HCT116 (cell line): Measurements from ENCODE around the gene CMBL. TPM values are rescaled to one million over a fixed set of nuclear protein-coding genes. Genes with fewer than 3 reads are reported as not detected.

Experiments
- ATAC-seq: fragments of 200-7000 bp; cut with Tn5 transposase; 2 replicates; pipeline ENCODE4 v1.9.1; 2020; ENCODE audit warnings: mild to moderate bottlenecking, moderate library complexity
- BruUV-seq: library from RNA; stranded (reverse); fragments of 400-500 nt; replicated peaks from 2 replicates; lab custom pipeline; 2021; lab: Mats Ljungman, UMichigan
- CTCF ChIA-PET: fragments of 300-600 bp; sonication (Branson Sonifier 250); formaldehyde crosslinking; loops from one replicate; lab custom pipeline; 2021; ENCODE audit warnings: antibody characterized with exemption; lab: Charles Lee
- POLR2A ChIA-PET: fragments of 300-600, 350-600 bp; sonication (Branson Sonifier 250); formaldehyde crosslinking; loops from one replicate; lab custom pipeline; 2021; ENCODE audit warnings: antibody characterized with exemption; lab: Charles Lee
- RAD21 ChIA-PET, 2 experiments: fragments of 300-600 bp; sonication (Branson Sonifier 250); formaldehyde crosslinking; loops; one replicate each; lab custom pipeline; 2023; ENCODE audit warnings: low total read pairs in 2 of 2; ENCODE audit not compliant: uncharacterized antibody in 2 of 2, unreplicated experiment in 2 of 2, low non-redundant PET in 1 of 2; lab: Charles Lee
- DNase-seq: peaks from one replicate; pipeline ENCODE4 v3.0.0-alpha.2; 2010; ENCODE audit warnings: low read depth, low spot score
- H2AFZ ChIP-seq: fragments of 200-600 bp; shearing (Covaris generic), sonication (generic); 2 replicates; pipeline ENCODE4 v1.6.1; 2017; ENCODE audit warnings: low read depth, mixed run types, mixed read lengths, antibody characterized with exemption, low read length; ENCODE audit not compliant: poor library complexity, severe bottlenecking
- H3K27ac ChIP-seq: 2 replicates; pipeline ENCODE4 v1.5.1; 2012; ENCODE audit warnings: low read depth, low read length
- H3K27me3 ChIP-seq: fragments of 200-600 bp; sonication (generic); 2 replicates; pipeline ENCODE4 v1.6.1; 2016; ENCODE audit warnings: mixed run types, low read length, mixed read lengths; ENCODE audit not compliant: insufficient read depth
- H3K36me3 ChIP-seq, 2 experiments: fragments of 200-500 bp in 1 of 2; fragments of 200-600 bp in 1 of 2; sonication (Bioruptor generic) in 1 of 2; sonication (generic) in 1 of 2; 2 replicates each; pipeline versions ENCODE4 v1.5.1 to v1.6.1; 2014 to 2016; ENCODE audit warnings: low read length in 2 of 2, inconsistent platforms in 1 of 2, mixed read lengths in 1 of 2, mixed run types in 1 of 2; ENCODE audit not compliant: insufficient read depth in 2 of 2, control insufficient read depth in 1 of 2
- H3K4me1 ChIP-seq, 2 experiments: fragments of 200-600 bp in 1 of 2; sonication (generic) in 1 of 2; 2 replicates each; pipeline versions ENCODE4 v1.5.1 to v1.6.1; 2012 to 2017; ENCODE audit warnings: low read length in 2 of 2, inconsistent platforms in 1 of 2, mild to moderate bottlenecking in 1 of 2, mixed read lengths in 1 of 2, mixed run types in 1 of 2, moderate library complexity in 1 of 2; ENCODE audit not compliant: insufficient read depth in 2 of 2, control insufficient read depth in 1 of 2
- H3K4me2 ChIP-seq: fragments of 200-600 bp; sonication (generic); 2 replicates; pipeline ENCODE4 v1.6.1; 2017; ENCODE audit warnings: mixed run types, low read length, mixed read lengths
- H3K4me3 ChIP-seq, 2 experiments: fragments of 200-600 bp in 1 of 2; sonication (generic) in 1 of 2; replicated peaks in 1 of 2; 2 replicates each; pipeline ENCODE4 v1.5.1; 2011 to 2016; ENCODE audit warnings: low read length in 2 of 2, control low read depth in 1 of 2, low read depth in 1 of 2, mild to moderate bottlenecking in 1 of 2, mixed read lengths in 1 of 2, mixed run types in 1 of 2
- H3K79me2 ChIP-seq: fragments of 200-600 bp; sonication (generic); 2 replicates; pipeline ENCODE4 v1.6.1; 2017; ENCODE audit warnings: mild to moderate bottlenecking, mixed run types, low read length, moderate library complexity, mixed read lengths; ENCODE audit not compliant: insufficient read depth
- H3K9ac ChIP-seq: fragments of 200-600 bp; sonication (generic); 2 replicates; pipeline ENCODE4 v1.6.1; 2016; ENCODE audit warnings: low read length, mixed read lengths
- H3K9me2 ChIP-seq: fragments of 200-600 bp; sonication (generic), shearing (Covaris generic); 2 replicates; pipeline ENCODE4 v1.6.1; 2017; ENCODE audit warnings: mixed run types, mild to moderate bottlenecking, moderate library complexity; ENCODE audit not compliant: insufficient read depth
- H3K9me3 ChIP-seq, 2 experiments: fragments of 200-500 bp in 1 of 2; fragments of 200-600 bp in 1 of 2; sonication (Bioruptor generic) in 1 of 2; sonication (generic) in 1 of 2; 2 replicates each; pipeline ENCODE4 v1.6.1; 2014 to 2017; ENCODE audit warnings: low read length in 2 of 2, mixed read lengths in 2 of 2, inconsistent platforms in 1 of 2, low read depth in 1 of 2, mild to moderate bottlenecking in 1 of 2, mixed run types in 1 of 2, moderate library complexity in 1 of 2; ENCODE audit not compliant: control insufficient read depth in 1 of 2, insufficient read depth in 1 of 2
- H4K20me1 ChIP-seq: fragments of 200-600 bp; sonication (generic), shearing (Covaris generic); 2 replicates; pipeline ENCODE4 v1.6.1; 2017; ENCODE audit warnings: mixed run types, mild to moderate bottlenecking, moderate library complexity; ENCODE audit not compliant: insufficient read depth
- CBX3 ChIP-seq: IDR thresholded peaks from 2 replicates; pipeline ENCODE4 v1.6.1; 2012; ENCODE audit warnings: low read depth
- CEBPB ChIP-seq: IDR thresholded peaks from 2 replicates; pipeline ENCODE4 v1.6.1; 2012; ENCODE audit warnings: low read depth
- ELF1 ChIP-seq: IDR thresholded peaks from 2 replicates; pipeline ENCODE4 v1.6.1; 2012; ENCODE audit warnings: low read depth, borderline replicate concordance
- EZH2phosphoT487 ChIP-seq: fragments of 200-600 bp; IDR thresholded peaks from 2 replicates; pipeline ENCODE4 v1.6.1; 2018; ENCODE audit warnings: antibody characterized with exemption, borderline replicate concordance
- JUND ChIP-seq: IDR thresholded peaks from 2 replicates; pipeline ENCODE4 v1.6.1; 2012
- POLR2AphosphoS5 ChIP-seq: IDR thresholded peaks from 2 replicates; pipeline ENCODE4 v1.6.1; 2011; ENCODE audit warnings: mild to moderate bottlenecking, low read depth, low read length, moderate library complexity
- RAD21 ChIP-seq: IDR thresholded peaks from 2 replicates; pipeline ENCODE4 v1.6.1; 2012; ENCODE audit warnings: low read depth, mild to moderate bottlenecking
- SIN3A ChIP-seq: IDR thresholded peaks from 2 replicates; pipeline ENCODE4 v1.6.1; 2012; ENCODE audit warnings: low read depth
- SP1 ChIP-seq: IDR thresholded peaks from 2 replicates; pipeline ENCODE4 v1.6.1; 2012; ENCODE audit warnings: low read depth
- YY1 ChIP-seq: IDR thresholded peaks from 2 replicates; pipeline ENCODE4 v1.6.1; 2011; ENCODE audit warnings: low read length, low read depth, moderate library complexity, mild to moderate bottlenecking; ENCODE audit not compliant: insufficient replicate concordance; ENCODE audit errors: extremely low read depth
- ZBTB33 ChIP-seq: IDR thresholded peaks from 2 replicates; pipeline ENCODE4 v1.6.1; 2011; ENCODE audit warnings: mild to moderate bottlenecking, low read length, moderate library complexity; ENCODE audit not compliant: insufficient replicate concordance; ENCODE audit errors: extremely low read depth
- ZFX ChIP-seq: fragments of 450-650 bp; IDR thresholded peaks from 2 replicates; pipeline ENCODE4 v1.6.1; 2017
- intact Hi-C: fragments of 100-400 bp; cut with micrococcal nuclease; formaldehyde crosslinking; loops from 2 replicates; pipeline ENCODE4 v1.10.0; 2022
- total RNA-seq: library from RNA; stranded (reverse); gene quantifications from one replicate; pipeline ENCODE4 v1.2.1, GENCODE V29; 2021; ENCODE audit not compliant: unreplicated experiment

CMBL gene
- total RNA-seq, 1 experiment from 2014 or later, result 51.0 TPM

- no peak for TF ChIP-seq SIN3A
- no peak for TF ChIP-seq EZH2phosphoT487
- TF ChIP-seq YY1, result no peak
- no peak for TF ChIP-seq RAD21
These were observed 4.0 kb downstream of the CMBL start (continued) for GRCh38 chr5:10303699-10304170.

- ChIA-PET RAD21 (no interaction called here), POLR2A (interaction anchor here (1.4 kb wide), 1 partner anchor 50 kb away, joined by 4 read pairs; the partner anchor contains the start of gene MARCHF6), CTCF (interaction anchor here (0.9 kb wide), 1 partner anchor 61 kb away, joined by 3 read pairs; no protein-coding TSS in a partner anchor)
- H3K9me2 ChIP-seq, result no peaks in the 10 kb centered on the region
- no peak for ATAC-seq
- H2AFZ ChIP-seq, result no peak overlapping the region
- no peak overlapping the region for H3K4me3 ChIP-seq
- no peak overlapping the region for H3K27ac ChIP-seq
- intact Hi-C loops, result no loop called here
- no peaks in the 10 kb centered on the region for H3K27me3 ChIP-seq
- H3K4me1 ChIP-seq, result peaks cover 27 to 37% of the 10 kb centered on the region in 2 experiments
- no peak overlapping the region for H3K9ac ChIP-seq
- BruUV-seq, result no TSS peak
- H3K79me2 ChIP-seq, result peaks cover 31% of the 10 kb centered on the region
- H3K9me3 ChIP-seq, result no peaks in the 10 kb centered on the region
- no peak overlapping the region for H3K4me2 ChIP-seq
- TF ChIP-seq ZFX (no peak), JUND (no peak)
- TF ChIP-seq, all 23 proteins: peak for 0
- no peaks in the 10 kb centered on the region for H4K20me1 ChIP-seq
- H3K36me3 ChIP-seq, result no peaks in the 10 kb centered on the region
- DNase-seq, result no peak
These were observed 4.5 kb downstream of the CMBL start for GRCh38 chr5:10303201-10303600.

- ChIA-PET RAD21 (no interaction called here), POLR2A (no interaction called here), CTCF (no interaction called here)
- Histone ChIP-seq H3K9me3 (no peaks in the 10 kb centered on the region), H3K36me3 (no peaks in the 10 kb centered on the region), H3K27ac (no peak overlapping the region), H4K20me1 (no peaks in the 10 kb centered on the region), H3K79me2 (peaks cover 36% of the 10 kb centered on the region), H3K4me3 (no peak overlapping the region), H3K4me2 (peak overlapping the region; percentile 29), H3K9me2 (no peaks in the 10 kb centered on the region), H3K9ac (no peak overlapping the region), H2AFZ (no peak overlapping the region), H3K4me1 (peaks cover 26 to 33% of the 10 kb centered on the region in 2 experiments), H3K27me3 (no peaks in the 10 kb centered on the region)
- DNase-seq (no peak), ATAC-seq (peak; percentile 58)
- intact Hi-C loops, result no loop called here
- BruUV-seq, result no TSS peak
- TF ChIP-seq ELF1 (no peak), JUND (no peak), ZBTB33 (no peak), CBX3 (no peak), POLR2AphosphoS5 (no peak), SP1 (peak; percentile 18; the same call in 1 of the 2 replicates), RAD21 (no peak), EZH2phosphoT487 (no peak), CEBPB (no peak)
These were observed 5.7 kb downstream of the CMBL start for GRCh38 chr5:10301842-10302610.
